CD4-positive, CD25-positive, alpha-beta regulatory T cell (primary cell): ENCODE data around the gene HTD2. TPM values are rescaled to one million over a fixed set of nuclear protein-coding genes. Genes with fewer than 3 reads are reported as not detected.

Source experiments
- ATAC-seq, 2 donors: fragments of 150-1000 bp; cut with Tn5 transposase; one replicate each; pipeline ENCODE4 v1.10.0; 2021; ENCODE audit warnings: low read depth in 2 of 2, moderate number of reproducible peaks in 2 of 2, moderate library complexity in 1 of 2
- DNase-seq, 3 donors: peaks; one replicate each; pipeline versions ENCODE4 v3.0.0 to v3.0.0-alpha.2; 2012 to 2022; ENCODE audit warnings: mixed read lengths in 1 of 3
- H3K27ac ChIP-seq: one replicate; pipeline ENCODE4 v1.7.0; 2013; ENCODE audit warnings: mild to moderate bottlenecking, low read length; ENCODE audit not compliant: insufficient read depth, poor library complexity, severe bottlenecking
- H3K27me3 ChIP-seq: one replicate; pipeline ENCODE4 v1.7.0; 2013; ENCODE audit warnings: low read length; ENCODE audit not compliant: control insufficient read depth, insufficient read depth
- H3K36me3 ChIP-seq: one replicate; pipeline ENCODE4 v1.7.0; 2013; ENCODE audit warnings: mild to moderate bottlenecking, low read length, moderate library complexity; ENCODE audit not compliant: control insufficient read depth, insufficient read depth
- H3K4me1 ChIP-seq: 2 replicates; pipeline ENCODE4 v1.7.0; 2013; ENCODE audit warnings: mild to moderate bottlenecking, low read length; ENCODE audit not compliant: insufficient read depth, control insufficient read depth, poor library complexity, severe bottlenecking
- H3K4me3 ChIP-seq: one replicate; pipeline ENCODE4 v1.7.0; 2013; ENCODE audit warnings: low read depth, mild to moderate bottlenecking, low read length, moderate library complexity
- H3K9me3 ChIP-seq, 2 experiments: 1 replicate in 1 of 2; 2 replicates in 1 of 2; pipeline ENCODE4 v1.7.0; 2013; ENCODE audit warnings: low read length in 2 of 2, mild to moderate bottlenecking in 1 of 2, moderate library complexity in 1 of 2; ENCODE audit not compliant: control insufficient read depth in 2 of 2
- H3K27ac Mint-ChIP-seq, 3 donors: one replicate each; pipeline ENCODE4 v1.8.0; 2020 to 2022; ENCODE audit warnings: mild to moderate bottlenecking in 3 of 3, mixed read lengths in 3 of 3, moderate library complexity in 2 of 3
- H3K27me3 Mint-ChIP-seq: one replicate; pipeline ENCODE4 v1.8.0; 2022; ENCODE audit warnings: mild to moderate bottlenecking, mixed read lengths
- H3K36me3 Mint-ChIP-seq: one replicate; pipeline ENCODE4 v1.8.0; 2020; ENCODE audit warnings: mixed read lengths
- H3K4me1 Mint-ChIP-seq, 4 donors: one replicate each; pipeline ENCODE4 v1.8.0; 2020 to 2022; ENCODE audit warnings: mixed read lengths in 4 of 4, mild to moderate bottlenecking in 1 of 4
- H3K4me3 Mint-ChIP-seq, 4 donors: one replicate each; pipeline ENCODE4 v1.8.0; 2020 to 2022; ENCODE audit warnings: mild to moderate bottlenecking in 4 of 4, mixed read lengths in 4 of 4, moderate library complexity in 3 of 4
- H3K9me3 Mint-ChIP-seq, 7 donors: one replicate each; pipeline ENCODE4 v1.8.0; 2020 to 2022; ENCODE audit warnings: mixed read lengths in 7 of 7, mild to moderate bottlenecking in 3 of 7, moderate library complexity in 2 of 7
- polyA plus RNA-seq, 4 donors: library from polyadenylated mRNA; unstranded; fragments of 300-500 nt; fragmentation: Illumina TruSeq; gene quantifications; one replicate each; pipeline ENCODE4 v1.2.3, GENCODE V29; 2021
- total RNA-seq: library from RNA; stranded (reverse); gene quantifications from one replicate; pipeline ENCODE4 v1.2.3, GENCODE V29; 2022

The HTD2 gene
- total and polyA plus RNA-seq, 5 donors from 2014 or later: 9.7 to 29.5 (median 20.6) TPM

- no peaks in the 10 kb centered on the region for H3K9me3 ChIP-seq
- DNase-seq (no peak), ATAC-seq (no peak)
- peaks cover 23% of the 10 kb centered on the region for H3K36me3 Mint-ChIP-seq
- H3K4me3 ChIP-seq: no peak overlapping the region
- no peak overlapping the region for H3K4me3 Mint-ChIP-seq
- H3K27me3 ChIP-seq: no peaks in the 10 kb centered on the region
- peaks cover 9 to 21% (median 16%) of the 10 kb centered on the region in 4 donors for H3K4me1 Mint-ChIP-seq
- peaks cover 2% of the 10 kb centered on the region for H3K36me3 ChIP-seq
- H3K27me3 Mint-ChIP-seq: no peaks in the 10 kb centered on the region
- no peak overlapping the region for H3K27ac ChIP-seq
- no peak overlapping the region for H3K27ac Mint-ChIP-seq
- H3K4me1 ChIP-seq: no peaks in the 10 kb centered on the region
- H3K9me3 Mint-ChIP-seq: no peaks in the 10 kb centered on the region
These were observed 62.7 kb downstream of the HTD2 start for GRCh38 chr3:58369038-58369437.

Other genes with a start within 250 kb of the HTD2 start
- gene DNASE1L3, start 95.5 kb upstream of the HTD2 start, total RNA-seq: not detected
- under 1 TPM in 1 of 4 donors, not detected in 3; 0.14 TPM for gene DNASE1L3, start 95.5 kb upstream of the HTD2 start, polyA plus RNA-seq
- gene ABHD6, start 68.7 kb upstream of the HTD2 start, total RNA-seq: 3.9 TPM
- gene ABHD6, start 68.7 kb upstream of the HTD2 start, polyA plus RNA-seq: 1 to 10 TPM; 3.8 to 7.8 (median 5.1) TPM
- 14.3 TPM for gene RPP14, start 275 bp upstream of the HTD2 start, total RNA-seq
- gene RPP14, start 275 bp upstream of the HTD2 start, polyA plus RNA-seq: 1 to 10 TPM; 5.7 to 7.1 (median 6.8) TPM
- 21.8 TPM for gene PXK, start 26.4 kb downstream of the HTD2 start, total RNA-seq
- 10 to 100 TPM; 24.9 to 32.6 (median 31.9) TPM for gene PXK, start 26.4 kb downstream of the HTD2 start, polyA plus RNA-seq
- 40.1 TPM for gene PDHB, start 127.3 kb downstream of the HTD2 start, total RNA-seq
- 100 to 1,000 TPM; 116 to 159 (median 133) TPM for gene PDHB, start 127.3 kb downstream of the HTD2 start, polyA plus RNA-seq
- 5.8 TPM for gene KCTD6, start 185.6 kb downstream of the HTD2 start, total RNA-seq
- 10 to 100 TPM in 2 of 4 donors, 1 to 10 TPM in 2; 8.1 to 14.3 (median 10.8) TPM for gene KCTD6, start 185.6 kb downstream of the HTD2 start, polyA plus RNA-seq
- gene ACOX2, start 230.7 kb downstream of the HTD2 start, total RNA-seq: not detected
- not detected for gene ACOX2, start 230.7 kb downstream of the HTD2 start, polyA plus RNA-seq